H1 (cell line): ENCODE measurements around the gene HDAC2. TPM values are rescaled to one million over a fixed set of nuclear protein-coding genes. Genes with fewer than 3 reads are reported as not detected.

Source experiments
- CTCF ChIA-PET: fragments of 300-600 bp; sonication (Branson Sonifier 250); formaldehyde crosslinking; loops from one replicate; lab custom pipeline; 2021; ENCODE audit not compliant: partially characterized antibody; lab: Charles Lee
- POLR2A ChIA-PET: fragments of 300-600 bp; sonication (Branson Sonifier 250); formaldehyde crosslinking; loops from one replicate; lab custom pipeline; 2021; ENCODE audit warnings: inconsistent platforms; ENCODE audit not compliant: partially characterized antibody; lab: Charles Lee
- DNase-seq, 2 experiments: peaks; one replicate each; pipeline versions ENCODE4 v3.0.0 to v3.0.0-alpha.2; 2010 to 2022; ENCODE audit warnings: low spot score in 2 of 2, low read depth in 1 of 2, mixed read lengths in 1 of 2
- FAIRE-seq: peaks from 2 replicates; lab custom pipeline; 2011; peaks lifted over from hg19 to GRCh38; lab: Jason Lieb, UNC
- H2AFZ ChIP-seq: 2 replicates; pipeline ENCODE4 v1.8.1; 2012; ENCODE audit warnings: low read length, inconsistent platforms
- H2AK5ac ChIP-seq: 2 replicates; pipeline ENCODE4 v1.6.1; 2013; ENCODE audit warnings: low read depth, low read length
- H2BK120ac ChIP-seq: replicated peaks from 2 replicates; pipeline ENCODE3; 2013; ENCODE audit warnings: low read depth, low read length, inconsistent platforms
- H2BK12ac ChIP-seq: 2 replicates; pipeline ENCODE4 v1.6.1; 2013; ENCODE audit warnings: low read depth, low read length
- H2BK15ac ChIP-seq: 2 replicates; pipeline ENCODE4 v1.6.1; 2013; ENCODE audit warnings: low read length
- H2BK20ac ChIP-seq: 2 replicates; pipeline ENCODE4 v1.6.1; 2013; ENCODE audit warnings: low read length
- H2BK5ac ChIP-seq: 2 replicates; pipeline ENCODE4 v1.6.1; 2013; ENCODE audit warnings: low read depth, low read length
- H3K14ac ChIP-seq: 2 replicates; pipeline ENCODE4 v1.6.1; 2013; ENCODE audit warnings: inconsistent platforms; ENCODE audit not compliant: insufficient read length
- H3K18ac ChIP-seq: 2 replicates; pipeline ENCODE4 v1.6.1; 2013; ENCODE audit warnings: low read length; ENCODE audit errors: extremely low read depth
- H3K23ac ChIP-seq: 2 replicates; pipeline ENCODE4 v1.6.1; 2013; ENCODE audit warnings: inconsistent platforms; ENCODE audit not compliant: insufficient read length
- H3K23me2 ChIP-seq: 2 replicates; pipeline ENCODE4 v1.6.1; 2013; ENCODE audit warnings: low read depth, low read length
- H3K27ac ChIP-seq: 2 replicates; pipeline ENCODE4 v1.6.1; 2011; ENCODE audit warnings: low read depth, low read length, inconsistent platforms
- H3K27me3 ChIP-seq, 4 experiments: replicated peaks in 1 of 4; 1 replicate in 1 of 4; 2 replicates in 3 of 4; pipeline versions ENCODE4 v1.6.1 to v1.8.1; 2011 to 2013; ENCODE audit warnings: low read length in 3 of 4, mild to moderate bottlenecking in 3 of 4, inconsistent platforms in 2 of 4, mixed read lengths in 2 of 4, moderate library complexity in 1 of 4; ENCODE audit not compliant: control insufficient read depth in 3 of 4, insufficient read depth in 3 of 4; ENCODE audit errors: extremely low read depth in 1 of 4
- H3K36me3 ChIP-seq, 4 experiments: 2 replicates each; pipeline versions ENCODE4 v1.6.1 to v1.8.1; 2011 to 2013; ENCODE audit warnings: mild to moderate bottlenecking in 4 of 4, low read length in 3 of 4, moderate library complexity in 2 of 4, control low read depth in 1 of 4, inconsistent platforms in 1 of 4; ENCODE audit not compliant: insufficient read depth in 4 of 4, control insufficient read depth in 2 of 4
- H3K4ac ChIP-seq: replicated peaks from 2 replicates; pipeline ENCODE3; 2013; ENCODE audit warnings: low read length, low read depth, mixed read lengths, inconsistent platforms; ENCODE audit not compliant: insufficient read length
- H3K4me1 ChIP-seq, 4 experiments: replicated peaks in 1 of 4; 1 replicate in 1 of 4; 2 replicates in 3 of 4; pipeline versions ENCODE4 v1.6.1 to v1.8.1; 2011 to 2013; ENCODE audit warnings: low read length in 3 of 4, inconsistent platforms in 2 of 4, mixed read lengths in 1 of 4; ENCODE audit not compliant: insufficient read depth in 4 of 4, control insufficient read depth in 3 of 4
- H3K4me2 ChIP-seq, 2 experiments: 2 replicates each; pipeline versions ENCODE4 v1.6.1 to v1.8.1; 2011 to 2013; ENCODE audit warnings: low read depth in 2 of 2, low read length in 2 of 2, control low read depth in 1 of 2, inconsistent platforms in 1 of 2, mild to moderate bottlenecking in 1 of 2; ENCODE audit not compliant: insufficient read depth in 1 of 2
- H3K4me3 ChIP-seq, 4 experiments: fragments of 200-600, 300-600 bp in 1 of 4; sonication (generic), shearing (Covaris generic), sonication (Bioruptor Twin) in 1 of 4; 2 replicates each; pipeline versions ENCODE4 v1.5.1 to v1.8.1; 2011 to 2016; ENCODE audit warnings: low read length in 4 of 4, low read depth in 3 of 4, control low read depth in 2 of 4, inconsistent platforms in 2 of 4, mild to moderate bottlenecking in 2 of 4, mixed read lengths in 1 of 4, moderate library complexity in 1 of 4; ENCODE audit not compliant: insufficient read depth in 2 of 4; ENCODE audit errors: extremely low read depth in 1 of 4
- H3K56ac ChIP-seq: replicated peaks from 2 replicates; pipeline ENCODE3; 2013; ENCODE audit warnings: low read depth, mild to moderate bottlenecking, mixed read lengths, low read length, inconsistent platforms; ENCODE audit not compliant: insufficient read length
- H3K79me1 ChIP-seq: 2 replicates; pipeline ENCODE4 v1.6.1; 2013; ENCODE audit warnings: low read depth, low read length, control low read depth
- H3K79me2 ChIP-seq, 2 experiments: 2 replicates each; pipeline versions ENCODE4 v1.6.1 to v1.8.1; 2012 to 2013; ENCODE audit warnings: low read length in 2 of 2, mild to moderate bottlenecking in 2 of 2, inconsistent platforms in 1 of 2; ENCODE audit not compliant: insufficient read depth in 2 of 2, control insufficient read depth in 1 of 2
- H3K9ac ChIP-seq, 4 experiments: replicated peaks in 1 of 4; 1 replicate in 1 of 4; 2 replicates in 3 of 4; pipeline versions ENCODE4 v1.6.1 to v1.8.1; 2011 to 2013; ENCODE audit warnings: low read depth in 3 of 4, low read length in 3 of 4, control low read depth in 2 of 4, mild to moderate bottlenecking in 2 of 4, moderate library complexity in 2 of 4, inconsistent platforms in 1 of 4; ENCODE audit errors: extremely low read depth in 1 of 4
- H3K9me3 ChIP-seq, 2 experiments: 2 replicates each; pipeline versions ENCODE4 v1.6.1 to v1.8.1; 2012 to 2013; ENCODE audit warnings: mild to moderate bottlenecking in 2 of 2, moderate library complexity in 2 of 2, control low read depth in 1 of 2, inconsistent platforms in 1 of 2, low read depth in 1 of 2, low read length in 1 of 2, mixed read lengths in 1 of 2; ENCODE audit not compliant: insufficient read depth in 2 of 2
- H4K20me1 ChIP-seq, 2 experiments: replicated peaks in 1 of 2; 2 replicates each; pipeline versions ENCODE3 to v1.8.1; 2011 to 2013; ENCODE audit warnings: inconsistent platforms in 2 of 2, low read length in 2 of 2, mild to moderate bottlenecking in 1 of 2; ENCODE audit not compliant: insufficient read depth in 2 of 2, control insufficient read depth in 1 of 2
- H4K5ac ChIP-seq: 2 replicates; pipeline ENCODE4 v1.6.1; 2013; ENCODE audit warnings: low read length, low read depth, mixed read lengths, inconsistent platforms; ENCODE audit not compliant: insufficient read length
- H4K8ac ChIP-seq: 2 replicates; pipeline ENCODE4 v1.8.0; 2013; ENCODE audit warnings: mild to moderate bottlenecking, moderate library complexity, low read length, inconsistent platforms; ENCODE audit not compliant: insufficient read depth; ENCODE audit errors: extremely low read depth
- H4K91ac ChIP-seq: replicated peaks from 2 replicates; pipeline ENCODE3; 2013; ENCODE audit warnings: low read length, mixed read lengths, inconsistent platforms; ENCODE audit not compliant: insufficient read length
- ASH2L ChIP-seq: fragments of 200-600, 300-600 bp; sonication (generic); IDR thresholded peaks from one replicate; pipeline ENCODE4 v1.7.1; 2017; ENCODE audit warnings: low read length
- GABPA ChIP-seq: IDR thresholded peaks from 2 replicates; pipeline ENCODE4 v1.6.1; 2011; ENCODE audit warnings: mild to moderate bottlenecking, low read length, moderate library complexity, borderline replicate concordance; ENCODE audit not compliant: insufficient read depth
- KDM4A ChIP-seq: IDR thresholded peaks from one replicate; pipeline ENCODE4 v1.7.1; 2012; ENCODE audit warnings: low read depth, mild to moderate bottlenecking, moderate library complexity, low read length, inconsistent platforms; ENCODE audit not compliant: severe bottlenecking
- POLR2AphosphoS5 ChIP-seq: IDR thresholded peaks from 2 replicates; pipeline ENCODE4 v1.6.1; 2011; ENCODE audit warnings: low read depth, low read length
- RBBP5 ChIP-seq: IDR thresholded peaks from 2 replicates; pipeline ENCODE4 v1.7.1; 2012; ENCODE audit warnings: low read depth, mild to moderate bottlenecking, inconsistent platforms, low read length, moderate library complexity, borderline replicate concordance
- SAP30 ChIP-seq: fragments of 300-600 bp; sonication (generic); IDR thresholded peaks from 2 replicates; pipeline ENCODE4 v1.7.1; 2012; ENCODE audit warnings: low read length, moderate library complexity, mild to moderate bottlenecking, inconsistent platforms; ENCODE audit not compliant: insufficient read depth, insufficient replicate concordance
- SP2 ChIP-seq: IDR thresholded peaks from 2 replicates; pipeline ENCODE4 v1.6.1; 2012; ENCODE audit warnings: mild to moderate bottlenecking, low read length, inconsistent platforms
- SUZ12 ChIP-seq: fragments of 200-600 bp; sonication (generic); IDR thresholded peaks from 2 replicates; pipeline ENCODE4 v1.6.1; 2012; ENCODE audit warnings: mild to moderate bottlenecking, inconsistent platforms, low read length, moderate library complexity, mixed read lengths
- TAF1 ChIP-seq: IDR thresholded peaks from 2 replicates; pipeline ENCODE4 v1.6.1; 2011; ENCODE audit warnings: mild to moderate bottlenecking, low read depth, low read length
- WGBS, 2 experiments: shearing (Covaris generic) in 1 of 2; methylation state at CpG; one replicate each; pipeline versions ENCODE4 v1.1.6 to v1.1.7; 2013 to 2015; ENCODE audit warnings: low lambda C conversion rate in 2 of 2, mixed read lengths in 2 of 2, inconsistent platforms in 1 of 2, low coverage in 1 of 2, missing lambda C conversion rate in 1 of 2; ENCODE audit not compliant: insufficient replicate concordance in 2 of 2, insufficient coverage in 1 of 2, insufficient read length in 1 of 2; ENCODE audit errors: extremely low coverage in 1 of 2, missing lambda C conversion rate in 1 of 2; 5-methylcytosine and 5-hydroxymethylcytosine counted together
- polyA plus RNA-seq, 7 experiments: library from polyadenylated mRNA; depleted of rRNA in 3 of 7; stranded (reverse) in 5 of 7; unstranded in 2 of 7; fragments of >200 nt in 5 of 7; fragments of 200-250 nt in 2 of 7; gene quantifications; 1 replicate in 5 of 7; 2 replicates in 1 of 7; 4 replicates in 1 of 7; pipeline versions ENCODE4 v1.2.1 to v1.2.3, GENCODE V29; 2011 to 2013; ENCODE audit warnings: missing spikeins in 2 of 7, mixed read lengths in 2 of 7
- total RNA-seq: library from RNA; stranded (reverse); fragmentation: NEBNext Ultra II Directional; extraction: Animal tissue kit (Norgen Biotek cat#: 25700); gene quantifications from 2 replicates; pipeline ENCODE4 v1.2.1, GENCODE V29; 2021
- TF ChIP-seq, protein P1 (sequence below): IDR thresholded peaks from 2 replicates; pipeline ENCODE4 v1.6.1; 2012; ENCODE audit warnings: inconsistent platforms

The HDAC2 gene
- total and polyA plus RNA-seq, 2 of the 8 experiments (the other 6 are each of a cell fraction or from before 2014, with no cell fraction given), result 323 to 374 TPM

GRCh38 chr6:113969888-113970804 lies 802 bp downstream of the HDAC2 start:
- peaks cover 0 to 9% (median 3%) of the 10 kb centered on the region in 4 experiments; a peak in 2 of 7 replicates for H3K4me1 ChIP-seq
- H3K79me1 ChIP-seq, result no peaks in the 10 kb centered on the region
- H2BK15ac ChIP-seq, result no peak overlapping the region
- H4K91ac ChIP-seq, result peak overlapping the region; percentile 97
- peaks cover 4% of the 10 kb centered on the region for H3K23me2 ChIP-seq
- no peak overlapping the region for H2BK20ac ChIP-seq
- peak overlapping the region; percentile 94 to 97 (median 96) for H3K9ac ChIP-seq
- H3K36me3 ChIP-seq, result no peaks in the 10 kb centered on the region
- peak overlapping the region; percentile 92 for H3K4ac ChIP-seq
- peak overlapping the region; percentile 25 for H3K14ac ChIP-seq
- no peak overlapping the region for H2BK12ac ChIP-seq
- peak overlapping the region; percentile 75 to 88 for H3K4me2 ChIP-seq
- H2AK5ac ChIP-seq, result peak overlapping the region; percentile 33; the same call in 1 of the 2 replicates
- no peaks in the 10 kb centered on the region for H3K9me3 ChIP-seq
- WGBS, 2 experiments, result 2% methylated on average over 29 of the region's 70 CpGs; no CpG with 5 or more reads in 1 of the 2 experiments
- H4K5ac ChIP-seq, result peak overlapping the region; percentile 98
- peak overlapping the region; percentile 98 for H4K8ac ChIP-seq
- H3K18ac ChIP-seq, result peak overlapping the region; percentile 98
- peaks cover 0 to 3% (median 1%) of the 10 kb centered on the region in 4 experiments; a peak in 2 of 7 replicates for H3K27me3 ChIP-seq
- H3K56ac ChIP-seq, result peak overlapping the region; percentile 97
- H2BK120ac ChIP-seq, result peak overlapping the region; percentile 88
- CTCF ChIA-PET, result interaction anchor here (1.1 kb wide), 1 partner anchor 24 kb away, joined by 3 read pairs; no protein-coding TSS in a partner anchor
- no peak overlapping the region for H2AFZ ChIP-seq
- peak overlapping the region; percentile 97 for H2BK5ac ChIP-seq
- no peak overlapping the region for H3K23ac ChIP-seq
- H3K27ac ChIP-seq, result peak overlapping the region; percentile 99
- peaks cover 55 to 62% of the 10 kb centered on the region in 2 experiments for H3K79me2 ChIP-seq
- POLR2A ChIA-PET, result interaction anchor here (1.0 to 4.6 kb wide), 5 partner anchors 9 to 415 kb away, joined by 3 to 26 read pairs (median 7); no protein-coding TSS in a partner anchor
- peaks cover 8 to 12% of the 10 kb centered on the region in 2 experiments for H4K20me1 ChIP-seq
- FAIRE-seq (peak; percentile 82), DNase-seq (peak in 1 of 2 experiments; percentile 64)
- H3K4me3 ChIP-seq, result peak overlapping the region; percentile 84 to 99 (median 88)
- TF ChIP-seq TAF1 (peak; percentile 74), ASH2L (peak; percentile 50), SUZ12 (no peak), SAP30 (peak; percentile 59), GABPA (no peak), SP2 (no peak), KDM4A (peak; percentile 36), RBBP5 (0 out of 2 replicates have a peak, but pooled peaks have one; percentile 73), POLR2AphosphoS5 (peak; percentile 64)
- TF ChIP-seq, protein P1, sequence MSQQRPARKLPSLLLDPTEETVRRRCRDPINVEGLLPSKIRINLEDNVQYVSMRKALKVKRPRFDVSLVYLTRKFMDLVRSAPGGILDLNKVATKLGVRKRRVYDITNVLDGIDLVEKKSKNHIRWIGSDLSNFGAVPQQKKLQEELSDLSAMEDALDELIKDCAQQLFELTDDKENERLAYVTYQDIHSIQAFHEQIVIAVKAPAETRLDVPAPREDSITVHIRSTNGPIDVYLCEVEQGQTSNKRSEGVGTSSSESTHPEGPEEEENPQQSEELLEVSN, result no peak; the same call in 1 of the 2 replicates
